ENCODE data around the gene NOP9. TPM values are rescaled to one million over a fixed set of nuclear protein-coding genes. Genes with fewer than 3 reads are reported as not detected.

Gene NOP9
- polyA plus RNA-seq, 1 experiment = 16.3 TPM

- H3K36me3 ChIP-seq (ENCODE audit: control insufficient read depth, insufficient read depth, low read length) = peaks cover 17% of the 10 kb centered on the region
- CTCF ChIA-PET = interaction anchor here (1.0 to 3.9 kb wide), 5 partner anchors 7 to 21 kb away, joined by 3 to 16 read pairs (median 4); partner anchors contain the start of gene RABGGTA
- TF ChIP-seq, protein P1, sequence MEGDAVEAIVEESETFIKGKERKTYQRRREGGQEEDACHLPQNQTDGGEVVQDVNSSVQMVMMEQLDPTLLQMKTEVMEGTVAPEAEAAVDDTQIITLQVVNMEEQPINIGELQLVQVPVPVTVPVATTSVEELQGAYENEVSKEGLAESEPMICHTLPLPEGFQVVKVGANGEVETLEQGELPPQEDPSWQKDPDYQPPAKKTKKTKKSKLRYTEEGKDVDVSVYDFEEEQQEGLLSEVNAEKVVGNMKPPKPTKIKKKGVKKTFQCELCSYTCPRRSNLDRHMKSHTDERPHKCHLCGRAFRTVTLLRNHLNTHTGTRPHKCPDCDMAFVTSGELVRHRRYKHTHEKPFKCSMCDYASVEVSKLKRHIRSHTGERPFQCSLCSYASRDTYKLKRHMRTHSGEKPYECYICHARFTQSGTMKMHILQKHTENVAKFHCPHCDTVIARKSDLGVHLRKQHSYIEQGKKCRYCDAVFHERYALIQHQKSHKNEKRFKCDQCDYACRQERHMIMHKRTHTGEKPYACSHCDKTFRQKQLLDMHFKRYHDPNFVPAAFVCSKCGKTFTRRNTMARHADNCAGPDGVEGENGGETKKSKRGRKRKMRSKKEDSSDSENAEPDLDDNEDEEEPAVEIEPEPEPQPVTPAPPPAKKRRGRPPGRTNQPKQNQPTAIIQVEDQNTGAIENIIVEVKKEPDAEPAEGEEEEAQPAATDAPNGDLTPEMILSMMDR (IDR thresholded peaks at IDR 0.05; ENCODE audit: insufficient read depth, low read depth, low read length) = no peak
- DNase-seq (ENCODE audit: low read depth) = no peak
- POLR2A ChIA-PET = no interaction called here
- H3K4me3 ChIP-seq (ENCODE audit: low read depth, low read length) = no peak overlapping the region
- no peaks in the 10 kb centered on the region for H3K27me3 ChIP-seq (ENCODE audit: control insufficient read depth, insufficient read depth, low read length)
Measured at GRCh38 chr14:24263848-24264247, 35.8 kb upstream of the NOP9 start.

DNA sequence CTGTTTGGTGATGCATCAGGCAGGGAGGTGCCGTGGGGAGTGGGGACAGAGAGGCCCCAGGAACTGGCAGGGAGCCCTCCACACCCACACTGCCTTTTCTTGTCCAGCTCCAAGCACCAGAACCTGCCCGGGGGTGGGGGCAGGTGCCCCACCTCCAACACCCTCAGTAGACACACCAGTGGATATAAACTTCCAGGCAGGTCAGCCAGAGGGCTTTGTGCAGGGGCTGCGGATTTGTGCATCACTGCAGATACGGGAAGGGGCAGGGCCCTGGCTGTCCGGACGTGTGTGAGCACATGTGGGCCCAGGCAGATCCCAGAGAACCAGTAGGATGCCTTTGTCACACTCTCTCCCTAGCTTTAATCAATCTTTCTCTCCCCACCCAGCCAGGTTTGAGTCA lies 35.4 kb upstream of the NOP9 start:
- Histone ChIP-seq H3K4me3 (ENCODE audit: low read depth, low read length) (no peak overlapping the region), H3K27me3 (ENCODE audit: control insufficient read depth, insufficient read depth, low read length) (no peaks in the 10 kb centered on the region), H3K36me3 (ENCODE audit: control insufficient read depth, insufficient read depth, low read length) (peaks cover 20% of the 10 kb centered on the region)
- ChIA-PET POLR2A (no interaction called here), CTCF (interaction anchor here (1.0 to 3.9 kb wide), 5 partner anchors 12 to 33 kb away, joined by 3 to 15 read pairs (median 3); no protein-coding TSS in a partner anchor)
- TF ChIP-seq, protein P1 (IDR thresholded peaks at IDR 0.05; ENCODE audit: insufficient read depth, low read depth, low read length) = no peak
- no peak for DNase-seq (ENCODE audit: low read depth)

DNA sequence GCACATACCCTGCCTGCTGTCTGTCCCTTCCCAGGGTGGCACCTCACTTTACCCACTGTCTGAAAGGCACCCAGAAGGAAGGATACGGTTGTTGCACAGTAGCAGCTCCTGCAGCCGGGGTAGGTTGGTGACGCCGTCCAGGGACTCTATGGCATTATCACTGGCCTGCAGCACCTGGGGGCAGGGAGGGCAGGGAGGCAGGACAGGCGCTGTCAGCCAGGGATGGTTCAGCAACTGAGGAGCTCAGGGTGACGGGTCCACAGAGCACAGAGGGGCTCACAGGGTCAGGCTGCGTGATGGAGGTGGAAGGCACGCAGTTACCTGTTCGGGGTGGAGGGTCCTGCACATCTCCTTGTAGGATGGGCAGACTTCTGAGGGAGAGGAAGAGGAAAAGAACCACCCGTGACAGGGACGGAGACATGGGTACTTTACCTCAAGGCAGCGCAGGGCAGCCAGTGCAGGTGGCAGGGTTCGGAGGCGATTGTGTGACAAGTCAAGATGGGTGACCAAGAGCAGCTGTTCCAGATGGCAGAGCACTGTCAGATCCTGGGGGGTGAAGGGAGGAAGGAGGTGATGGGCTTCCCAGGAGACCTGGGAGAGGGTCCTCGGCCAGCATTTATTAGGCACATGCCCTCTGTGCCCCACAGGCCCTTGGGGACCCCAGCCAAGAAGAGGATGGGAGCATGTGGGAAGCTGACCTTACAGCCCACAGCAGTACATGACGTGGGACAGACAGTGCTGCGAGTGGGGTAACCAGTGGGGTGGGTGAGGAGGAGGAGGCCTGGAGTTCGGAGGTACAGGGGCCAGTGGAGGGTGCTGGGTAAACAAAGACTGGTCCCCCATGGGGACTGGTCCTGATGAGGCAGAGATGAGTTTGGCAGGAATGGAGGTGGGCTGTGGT lies 33.1 kb upstream of the NOP9 start:
- H3K4me3 ChIP-seq (ENCODE audit: low read depth, low read length) = no peak overlapping the region
- DNase-seq (ENCODE audit: low read depth) = no peak
- ChIA-PET CTCF (interaction anchor here (0.9 kb wide), 1 partner anchor 9 kb away, joined by 3 read pairs; no protein-coding TSS in a partner anchor), POLR2A (no interaction called here)
- H3K27me3 ChIP-seq (ENCODE audit: control insufficient read depth, insufficient read depth, low read length) = no peaks in the 10 kb centered on the region
- TF ChIP-seq, protein P1 (IDR thresholded peaks at IDR 0.05; ENCODE audit: insufficient read depth, low read depth, low read length) = no peak
- H3K36me3 ChIP-seq (ENCODE audit: control insufficient read depth, insufficient read depth, low read length) = peaks cover 20% of the 10 kb centered on the region

- Histone ChIP-seq H3K36me3 (ENCODE audit: control insufficient read depth, insufficient read depth, low read length) (peaks cover 20% of the 10 kb centered on the region), H3K27me3 (ENCODE audit: control insufficient read depth, insufficient read depth, low read length) (no peaks in the 10 kb centered on the region), H3K4me3 (ENCODE audit: low read depth, low read length) (no peak overlapping the region)
- TF ChIP-seq, protein P1 (IDR thresholded peaks at IDR 0.05; ENCODE audit: insufficient read depth, low read depth, low read length) = no peak
- DNase-seq (ENCODE audit: low read depth) = no peak
- ChIA-PET CTCF (no interaction called here), POLR2A (no interaction called here)
Measured at GRCh38 chr14:24267516-24267915, 32.1 kb upstream of the NOP9 start.

GRCh38 chr14:24268225-24268624 lies 31.4 kb upstream of the NOP9 start:
- ChIA-PET CTCF (no interaction called here), POLR2A (no interaction called here)

More at GRCh38 chr14:24268225-24268624, 31.4 kb upstream of the NOP9 start:
- no peak overlapping the region for H3K4me3 ChIP-seq (ENCODE audit: low read depth, low read length)
- TF ChIP-seq, protein P1 (IDR thresholded peaks at IDR 0.05; ENCODE audit: insufficient read depth, low read depth, low read length) = no peak
- no peak for DNase-seq (ENCODE audit: low read depth)
- H3K27me3 ChIP-seq (ENCODE audit: control insufficient read depth, insufficient read depth, low read length) = no peaks in the 10 kb centered on the region
- peaks cover 20% of the 10 kb centered on the region for H3K36me3 ChIP-seq (ENCODE audit: control insufficient read depth, insufficient read depth, low read length)

All from BJ (cell line).